Embryonic facial prominence (tissue), 1 donor: ENCODE data around the gene ZNF853.
"Not testable (repeated sequence)": the region's sequence is repeated elsewhere in the genome, so short reads cannot be mapped to it uniquely, and the experiment has no call there.

Source experiments
- DNase-seq: peaks from one replicate; pipeline ENCODE4 v3.0.0-alpha.2; 2016; ENCODE audit errors: extremely low spot score

ZNF853 gene

GRCh38 chr7:6606866-6607583, 8.4 kb upstream of the ZNF853 start:
- no peak for DNase-seq

GRCh38 chr7:6607651-6608051, 7.8 kb upstream of the ZNF853 start:
- DNase-seq: no peak

- no peak for DNase-seq
Measured at GRCh38 chr7:6608081-6608480, 7.3 kb upstream of the ZNF853 start.

GRCh38 chr7:6608794-6609193, 6.6 kb upstream of the ZNF853 start:
- no peak for DNase-seq

- DNase-seq: no peak
Measured at GRCh38 chr7:6612819-6613218, 2.6 kb upstream of the ZNF853 start.

GRCh38 chr7:6613706-6614105, 1.7 kb upstream of the ZNF853 start:
- no peak for DNase-seq

- DNase-seq: no peak
Measured at GRCh38 chr7:6615723-6616555, 529 bp downstream of the ZNF853 start.

- DNase-seq: no peak
Measured at GRCh38 chr7:6616854-6617643, 1.6 kb downstream of the ZNF853 start.

GRCh38 chr7:6618621-6619020, 3.2 kb downstream of the ZNF853 start:
- DNase-seq: no peak

- DNase-seq: no peak
Measured at GRCh38 chr7:6619961-6620360, 4.6 kb downstream of the ZNF853 start.

- no peak for DNase-seq
Measured at GRCh38 chr7:6621195-6622133, 6.1 kb downstream of the ZNF853 start.

GRCh38 chr7:6622134-6622710, 6.8 kb downstream of the ZNF853 start:
- no peak for DNase-seq

GRCh38 chr7:6623589-6624245, 8.3 kb downstream of the ZNF853 start:
- no peak for DNase-seq

- no peak for DNase-seq
Measured at GRCh38 chr7:6624246-6624611, 8.8 kb downstream of the ZNF853 start.

GRCh38 chr7:6628045-6628444, 12.6 kb downstream of the ZNF853 start:
- no peak for DNase-seq

GRCh38 chr7:6630007-6630849, 14.8 kb downstream of the ZNF853 start:
- DNase-seq: no peak

GRCh38 chr7:6631605-6632004, 16.2 kb downstream of the ZNF853 start:
- DNase-seq: no peak

GRCh38 chr7:6634021-6634420, 18.6 kb downstream of the ZNF853 start:
- no peak for DNase-seq

GRCh38 chr7:6634971-6635370, 19.6 kb downstream of the ZNF853 start:
- not testable (repeated sequence) for DNase-seq
